PC-9 (cell line): ENCODE data around the gene GPR179. TPM values are rescaled to one million over a fixed set of nuclear protein-coding genes. Genes with fewer than 3 reads are reported as not detected.
A peak's percentile ranks its signal among the peaks of the same experiment; 100 is the strongest.

ENCODE experiments used
- BruUV-seq: library from RNA; stranded (reverse); fragments of 400-500 nt; replicated peaks from 2 replicates; lab custom pipeline; 2021; lab: Mats Ljungman, UMichigan
- CTCF ChIA-PET: fragments of 300-600 bp; sonication (Branson Sonifier 250); formaldehyde crosslinking; loops from one replicate; lab custom pipeline; 2022; ENCODE audit warnings: antibody characterized with exemption; lab: Charles Lee
- POLR2A ChIA-PET: fragments of 300-600 bp; sonication (Branson Sonifier 250); formaldehyde crosslinking; loops from one replicate; lab custom pipeline; 2022; ENCODE audit warnings: antibody characterized with exemption; ENCODE audit not compliant: unreplicated experiment; lab: Charles Lee
- DNase-seq, 2 experiments: peaks; one replicate each; pipeline versions ENCODE4 v3.0.0 to v3.0.0-alpha.2; 2015 to 2022; ENCODE audit warnings: mixed read lengths in 1 of 2
- H2AFZ ChIP-seq: fragments of 200-600 bp; sonication (generic); 2 replicates; pipeline ENCODE4 v1.8.1; 2017; ENCODE audit warnings: antibody characterized with exemption
- H3F3A ChIP-seq: fragments of 200-600 bp; sonication (generic); 2 replicates; pipeline ENCODE4 v1.8.1; 2017; ENCODE audit warnings: antibody characterized with exemption, mild to moderate bottlenecking, low read depth; ENCODE audit not compliant: insufficient read depth
- H3K27ac ChIP-seq: fragments of 200-600 bp; sonication (generic); 2 replicates; pipeline ENCODE4 v1.6.1; 2016; ENCODE audit warnings: mixed run types
- H3K27me3 ChIP-seq: fragments of 200-600 bp; sonication (generic); 2 replicates; pipeline ENCODE4 v1.6.1; 2016; ENCODE audit warnings: low read depth, mixed run types; ENCODE audit not compliant: insufficient read depth
- H3K36me3 ChIP-seq: fragments of 200-600 bp; sonication (generic); 2 replicates; pipeline ENCODE4 v1.6.1; 2016; ENCODE audit warnings: low read depth, mixed run types
- H3K4me1 ChIP-seq: fragments of 200-600 bp; sonication (generic); replicated peaks from 2 replicates; pipeline ENCODE4 v1.6.1; 2016; ENCODE audit warnings: mixed run types; ENCODE audit not compliant: insufficient read depth
- H3K4me2 ChIP-seq: fragments of 200-600 bp; sonication (generic); 2 replicates; pipeline ENCODE4 v1.6.1; 2017; ENCODE audit warnings: mixed run types
- H3K4me3 ChIP-seq: fragments of 200-600 bp; sonication (generic); 2 replicates; pipeline ENCODE4 v1.6.1; 2016; ENCODE audit warnings: mixed run types
- H3K79me2 ChIP-seq: fragments of 200-600 bp; sonication (generic); 2 replicates; pipeline ENCODE4 v1.6.1; 2017; ENCODE audit warnings: low read depth, mixed run types
- H3K9me2 ChIP-seq: fragments of 200-600 bp; sonication (generic); 2 replicates; pipeline ENCODE4 v1.8.1; 2017; ENCODE audit warnings: mild to moderate bottlenecking; ENCODE audit not compliant: insufficient read depth
- H3K9me3 ChIP-seq: fragments of 200-600 bp; sonication (generic); 2 replicates; pipeline ENCODE4 v1.8.1; 2016; ENCODE audit warnings: low read depth; ENCODE audit not compliant: insufficient read depth
- H4K20me1 ChIP-seq: fragments of 200-600 bp; sonication (generic); 2 replicates; pipeline ENCODE4 v1.8.1; 2017; ENCODE audit not compliant: insufficient read depth
- CTCF ChIP-seq: fragments of 200-600 bp; sonication (generic); conservative IDR thresholded peaks from 2 replicates; pipeline ENCODE4 v1.6.1; 2017; ENCODE audit warnings: mixed run types, antibody characterized with exemption, mild to moderate bottlenecking, moderate library complexity
- EZH2 ChIP-seq: fragments of 200-600 bp; sonication (generic); IDR thresholded peaks from 2 replicates; pipeline ENCODE4 v1.8.0; 2017; ENCODE audit warnings: antibody characterized with exemption, low read depth
- intact Hi-C: fragments of 100-400 bp; cut with micrococcal nuclease; formaldehyde crosslinking; loops from one replicate; pipeline ENCODE4 v1.10.0; 2022; ENCODE audit not compliant: unreplicated experiment
- total RNA-seq: library from RNA; stranded (reverse); gene quantifications from 2 replicates; pipeline ENCODE4 v1.2.3, GENCODE V29; 2021

GPR179 gene
- total RNA-seq, 1 experiment from 2014 or later: 0.57 TPM

DNA sequence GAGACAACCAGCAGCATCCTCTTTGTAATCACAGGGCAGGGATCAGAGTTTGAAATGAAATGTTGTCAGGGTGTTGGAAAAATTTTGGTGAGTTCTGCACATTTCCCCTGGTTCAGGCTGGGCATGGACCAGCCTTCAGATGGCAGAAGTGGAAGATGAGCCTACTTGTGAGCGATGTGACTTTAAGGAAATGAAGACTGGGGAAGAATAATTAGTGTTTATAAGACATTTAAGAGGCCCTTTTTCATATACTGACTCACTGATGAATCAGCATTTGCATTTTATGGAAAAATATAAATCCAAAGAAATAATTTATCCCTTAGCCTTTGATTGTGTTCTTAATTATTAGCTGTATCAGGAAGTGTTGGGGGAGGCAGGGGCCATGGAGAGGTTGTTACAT lies 20.9 kb downstream of the GPR179 start:
- H3K9me3 ChIP-seq: no peaks in the 10 kb centered on the region
- no peak overlapping the region for H2AFZ ChIP-seq
- BruUV-seq: TSS peak; percentile 13
- H3F3A ChIP-seq: peaks cover 20% of the 10 kb centered on the region
- ChIA-PET CTCF (interaction anchor here (1.0 kb wide), 1 partner anchor 8 kb away, joined by 4 read pairs; no protein-coding TSS in a partner anchor), POLR2A (interaction anchor here (0.7 kb wide), 1 partner anchor 625 kb away, joined by 3 read pairs; no protein-coding TSS in a partner anchor)
- H3K4me3 ChIP-seq: no peak overlapping the region
- no peaks in the 10 kb centered on the region for H4K20me1 ChIP-seq
- no peak overlapping the region for H3K27ac ChIP-seq
- H3K4me1 ChIP-seq: peaks cover 20% of the 10 kb centered on the region
- no peak for TF ChIP-seq EZH2
- TF ChIP-seq CTCF: no peak
- intact Hi-C loops: no loop called here
- no peak overlapping the region for H3K4me2 ChIP-seq
- H3K79me2 ChIP-seq: no peaks in the 10 kb centered on the region
- H3K27me3 ChIP-seq: no peaks in the 10 kb centered on the region
- no peaks in the 10 kb centered on the region for H3K9me2 ChIP-seq
- H3K36me3 ChIP-seq: peaks cover 9% of the 10 kb centered on the region
- no peak for DNase-seq

DNA sequence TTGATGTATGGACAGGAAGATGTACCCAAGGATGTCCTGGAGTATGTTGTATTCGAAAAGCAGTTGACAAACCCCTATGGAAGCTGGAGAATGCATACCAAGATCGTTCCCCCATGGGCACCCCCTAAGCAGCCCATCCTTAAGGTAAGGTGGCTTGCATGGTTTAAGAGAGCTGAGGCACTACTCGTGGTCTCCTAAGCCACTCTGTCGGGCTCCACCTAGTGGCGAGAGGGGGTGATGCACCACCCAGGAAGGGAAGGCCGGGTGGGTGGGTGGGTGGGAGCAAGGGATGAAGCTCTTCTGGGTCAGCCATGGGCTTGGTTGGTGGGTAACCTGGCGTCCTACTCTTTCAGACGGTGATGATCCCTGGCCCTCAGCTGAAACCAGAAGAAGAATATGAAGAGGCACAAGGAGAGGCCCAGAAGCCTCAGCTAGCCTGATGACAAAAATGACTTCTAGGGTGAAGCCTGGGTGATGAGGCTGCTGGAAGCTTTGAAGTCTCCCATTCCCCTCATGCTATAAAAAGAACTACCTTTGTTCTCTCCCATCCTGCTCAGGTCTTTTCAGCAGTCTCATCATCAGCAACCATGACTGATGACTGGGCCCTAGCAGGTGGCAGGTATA lies 21.5 kb downstream of the GPR179 start:
- H3K4me3 ChIP-seq: no peak overlapping the region
- no peaks in the 10 kb centered on the region for H3K79me2 ChIP-seq
- intact Hi-C loops: no loop called here
- H4K20me1 ChIP-seq: no peaks in the 10 kb centered on the region
- no peaks in the 10 kb centered on the region for H3K9me2 ChIP-seq
- CTCF ChIA-PET: interaction anchor here (0.5 to 1.0 kb wide), 4 partner anchors 9 to 283 kb away, joined by 3 to 9 read pairs (median 4); no protein-coding TSS in a partner anchor
- peaks cover 20% of the 10 kb centered on the region for H3F3A ChIP-seq
- H3K9me3 ChIP-seq: no peaks in the 10 kb centered on the region
- TF ChIP-seq EZH2 (no peak), CTCF (peak; percentile 67)
- H3K27me3 ChIP-seq: no peaks in the 10 kb centered on the region
- DNase-seq: peak in 1 of 2 experiments; percentile 49
- POLR2A ChIA-PET: interaction anchor here (0.5 to 0.7 kb wide), 3 partner anchors 13 to 624 kb away, joined by 3 to 9 read pairs (median 3); no protein-coding TSS in a partner anchor
- peaks cover 20% of the 10 kb centered on the region for H3K4me1 ChIP-seq
- BruUV-seq: no TSS peak
- no peak overlapping the region for H3K4me2 ChIP-seq
- no peak overlapping the region for H3K27ac ChIP-seq
- peaks cover 9% of the 10 kb centered on the region for H3K36me3 ChIP-seq
- H2AFZ ChIP-seq: no peak overlapping the region

DNA sequence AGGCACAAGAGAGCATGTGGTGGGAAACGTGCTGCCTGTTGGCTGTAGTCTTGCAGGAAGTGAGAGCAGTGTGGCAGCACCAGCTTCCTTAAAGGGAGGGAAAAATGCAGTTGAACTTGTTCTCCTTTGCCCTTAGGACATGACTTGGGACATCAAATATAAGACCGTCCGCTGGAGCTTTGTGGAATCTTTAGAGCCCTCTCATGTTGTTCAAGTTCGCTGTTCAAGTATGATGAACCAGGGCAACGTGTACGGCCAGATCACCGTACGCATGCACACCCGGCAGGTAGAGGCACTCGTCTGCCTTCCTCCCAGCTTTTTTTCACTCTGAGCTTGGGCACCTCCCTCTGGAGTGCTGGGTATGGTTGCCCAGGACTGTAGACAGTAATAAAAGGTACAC lies 23.3 kb downstream of the GPR179 start:
- peak overlapping the region; percentile 51 for H3K4me2 ChIP-seq
- BruUV-seq: no TSS peak
- ChIA-PET POLR2A (interaction anchor here (0.5 to 0.7 kb wide), 3 partner anchors 9 to 43 kb away, joined by 3 to 5 read pairs (median 3); no protein-coding TSS in a partner anchor), CTCF (interaction anchor here (0.6 kb wide), 1 partner anchor 107 kb away, joined by 3 read pairs; no protein-coding TSS in a partner anchor)
- DNase-seq: peak; percentile 72 to 97
- peaks cover 20% of the 10 kb centered on the region for H3K4me1 ChIP-seq
- no peaks in the 10 kb centered on the region for H3K27me3 ChIP-seq
- no peaks in the 10 kb centered on the region for H3K9me3 ChIP-seq
- intact Hi-C loops: no loop called here
- H3K79me2 ChIP-seq: no peaks in the 10 kb centered on the region
- H4K20me1 ChIP-seq: no peaks in the 10 kb centered on the region
- H3K4me3 ChIP-seq: no peak overlapping the region
- peaks cover 20% of the 10 kb centered on the region for H3F3A ChIP-seq
- TF ChIP-seq EZH2 (no peak), CTCF (no peak)
- H2AFZ ChIP-seq: no peak overlapping the region
- H3K36me3 ChIP-seq: peaks cover 9% of the 10 kb centered on the region
- no peaks in the 10 kb centered on the region for H3K9me2 ChIP-seq
- peak overlapping the region; percentile 81 for H3K27ac ChIP-seq
